T-helper 9 cell (primary cell): ENCODE measurements around the gene OPRL1.
"Not testable (repeated sequence)": the region's sequence is repeated elsewhere in the genome, so short reads cannot be mapped to it uniquely, and the experiment has no call there.

ENCODE experiments used
- DNase-seq: peaks from one replicate; pipeline ENCODE4 v3.0.0-alpha.2; 2020

The OPRL1 gene

GRCh38 chr20:64087226-64087825 lies 7.4 kb downstream of the OPRL1 start:
- not testable (repeated sequence) for DNase-seq

- DNase-seq, result not testable (repeated sequence)
Observed at GRCh38 chr20:64088586-64088985, 8.7 kb downstream of the OPRL1 start.

GRCh38 chr20:64090165-64090564 lies 10.3 kb downstream of the OPRL1 start:
- DNase-seq, result no peak

GRCh38 chr20:64091340-64091739 lies 11.5 kb downstream of the OPRL1 start:
- no peak for DNase-seq

GRCh38 chr20:64091770-64092169 lies 11.9 kb downstream of the OPRL1 start:
- no peak for DNase-seq

- no peak for DNase-seq
Observed at GRCh38 chr20:64092258-64093012, 12.6 kb downstream of the OPRL1 start.

GRCh38 chr20:64093013-64093503 lies 13.2 kb downstream of the OPRL1 start:
- no peak for DNase-seq

- no peak for DNase-seq
Observed at GRCh38 chr20:64095455-64095854, 15.6 kb downstream of the OPRL1 start.

- DNase-seq, result no peak
Observed at GRCh38 chr20:64095927-64096326, 16.0 kb downstream of the OPRL1 start.

- DNase-seq, result no peak
Observed at GRCh38 chr20:64096535-64096934, 16.7 kb downstream of the OPRL1 start.

- no peak for DNase-seq
Observed at GRCh38 chr20:64098471-64099013, 18.7 kb downstream of the OPRL1 start.

GRCh38 chr20:64099086-64099786 lies 19.4 kb downstream of the OPRL1 start:
- no peak for DNase-seq

GRCh38 chr20:64099880-64100565 lies 20.1 kb downstream of the OPRL1 start:
- DNase-seq, result no peak

- no peak for DNase-seq
Observed at GRCh38 chr20:64100566-64100888, 20.6 kb downstream of the OPRL1 start.

GRCh38 chr20:64100946-64101688 lies 21.2 kb downstream of the OPRL1 start:
- DNase-seq, result no peak

- DNase-seq, result peak; percentile 66
Observed at GRCh38 chr20:64101731-64102621, 22.1 kb downstream of the OPRL1 start.

- DNase-seq, result no peak
Observed at GRCh38 chr20:64102647-64103354, 22.9 kb downstream of the OPRL1 start.

- DNase-seq, result no peak
Observed at GRCh38 chr20:64103871-64104666, 24.2 kb downstream of the OPRL1 start.

- DNase-seq, result no peak
Observed at GRCh38 chr20:64104667-64105451, 25.0 kb downstream of the OPRL1 start.
